Measurements from ENCODE around the gene HIRIP3.

HIRIP3 gene

DNA sequence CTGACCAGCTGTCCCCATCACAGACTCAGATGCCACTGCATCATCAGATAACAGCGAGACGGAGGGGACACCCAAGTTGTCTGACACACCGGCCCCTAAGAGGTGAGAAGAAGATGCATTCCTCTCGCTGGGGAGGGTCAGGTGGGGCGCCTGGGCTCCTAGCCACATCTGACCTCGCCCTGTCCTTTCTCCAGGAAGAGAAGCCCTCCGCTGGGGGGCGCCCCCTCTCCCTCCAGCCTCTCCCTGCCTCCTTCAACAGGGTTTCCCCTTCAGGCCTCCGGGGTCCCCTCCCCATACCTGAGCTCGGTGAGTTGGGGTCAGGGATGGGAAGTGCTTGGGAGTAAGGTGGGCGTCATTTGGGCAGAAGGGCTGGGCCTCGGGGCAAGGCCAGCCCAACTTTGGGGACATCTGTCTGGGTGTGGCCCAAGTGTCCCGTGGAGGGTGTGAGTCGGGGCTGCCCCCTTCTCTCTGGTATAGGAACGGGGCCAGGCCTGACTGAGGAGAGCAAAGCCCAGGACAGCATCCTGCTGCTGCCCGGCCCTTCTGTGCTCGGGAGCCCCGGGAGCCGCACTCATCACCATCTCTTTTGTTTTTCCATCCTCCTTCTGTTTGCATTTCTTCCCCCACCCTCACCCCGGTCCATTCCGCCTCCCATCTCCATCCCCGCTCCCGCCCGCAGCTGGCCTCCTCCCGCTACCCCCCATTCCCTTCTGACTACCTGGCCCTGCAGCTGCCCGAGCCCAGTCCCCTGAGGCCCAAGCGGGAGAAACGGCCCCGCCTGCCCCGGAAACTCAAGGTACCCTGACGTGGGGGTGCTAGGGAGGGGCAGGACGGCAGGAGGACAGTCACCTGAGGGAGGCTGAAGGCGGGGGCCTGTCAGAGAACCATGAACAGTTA is 5.6 kb upstream of the HIRIP3 start:
- DNase-seq (ENCODE audit: insufficient read length, low spot score) (no peak), FAIRE-seq (no peak)

DNA sequence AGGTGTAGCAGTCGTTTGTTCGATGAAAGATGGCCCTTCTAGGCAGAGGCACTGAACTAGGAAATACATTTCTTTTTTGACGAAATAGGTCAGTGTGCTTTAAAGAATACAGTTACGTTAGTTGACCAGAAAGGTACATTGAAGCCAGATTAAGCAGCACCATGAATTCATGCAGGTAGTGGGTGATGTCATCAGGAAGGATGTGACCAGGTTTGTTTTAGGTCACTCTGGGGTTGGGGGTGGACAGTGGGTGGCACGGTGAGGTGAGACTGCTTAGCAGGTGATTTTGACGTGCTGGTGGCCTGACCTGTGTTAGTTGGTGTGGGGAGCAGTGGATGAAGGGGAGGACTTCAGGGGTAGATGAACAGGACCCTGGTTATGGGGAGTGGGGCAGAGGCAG is 4.2 kb upstream of the HIRIP3 start:
- no peak for FAIRE-seq
- no peak for DNase-seq (ENCODE audit: insufficient read length, low spot score)

GRCh38 chr16:29996766-29997250 is 1.4 kb upstream of the HIRIP3 start:
- no peak for FAIRE-seq
- no peak for DNase-seq (ENCODE audit: insufficient read length, low spot score)

GRCh38 chr16:29995911-29996765 is 721 bp upstream of the HIRIP3 start, which contains the start of gene INO80E:
Gene INO80E (plus strand): TSS chr16:29996241. CDS start chr16:29996311, 70 bp downstream.
- peak; percentile 95 for FAIRE-seq
- peak; percentile 99 for DNase-seq (ENCODE audit: insufficient read length, low spot score)

- DNase-seq (ENCODE audit: insufficient read length, low spot score) (no peak), FAIRE-seq (no peak)
These were observed 655 bp downstream of the HIRIP3 start for GRCh38 chr16:29994600-29995323.

DNA sequence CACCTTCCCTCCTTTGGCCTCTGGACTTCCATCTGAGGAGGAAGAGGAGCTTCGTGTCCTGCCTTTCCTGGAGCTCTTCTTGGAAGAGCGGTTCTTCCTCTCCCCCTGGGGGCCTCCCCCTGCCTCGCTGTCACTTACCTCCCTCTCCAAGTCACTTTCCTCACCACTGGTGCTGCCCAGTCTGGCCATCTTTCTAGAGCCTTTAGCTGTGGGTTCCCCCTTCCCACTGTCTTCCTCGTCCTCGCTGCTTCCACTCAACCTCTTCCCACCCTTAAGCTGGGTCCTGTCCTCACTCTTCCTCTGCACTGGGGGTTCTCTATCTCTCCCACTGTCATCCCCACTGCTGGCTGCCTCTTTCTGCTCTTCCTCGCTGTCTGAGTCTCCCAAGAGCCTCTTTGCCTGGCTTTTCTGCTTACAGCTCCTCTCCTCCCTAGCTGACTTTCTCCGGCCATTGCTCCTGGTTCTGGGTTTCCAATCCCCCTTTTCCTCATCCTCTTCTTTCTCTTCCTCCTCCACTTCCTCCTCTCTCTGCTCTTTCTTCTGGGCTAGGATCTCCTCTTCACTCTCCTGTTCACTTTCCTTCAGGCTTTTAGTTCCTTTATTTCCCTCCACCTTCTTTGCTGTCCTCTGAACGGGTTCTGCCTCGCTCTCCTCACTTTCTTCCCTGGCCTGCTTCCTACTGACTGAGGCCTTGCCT is 1.4 kb downstream of the HIRIP3 start:
- DNase-seq (ENCODE audit: insufficient read length, low spot score), result no peak
- FAIRE-seq, result no peak

- FAIRE-seq (no peak), DNase-seq (ENCODE audit: insufficient read length, low spot score) (no peak)
These were observed 2.1 kb downstream of the HIRIP3 start for GRCh38 chr16:29993191-29993902.

DNA sequence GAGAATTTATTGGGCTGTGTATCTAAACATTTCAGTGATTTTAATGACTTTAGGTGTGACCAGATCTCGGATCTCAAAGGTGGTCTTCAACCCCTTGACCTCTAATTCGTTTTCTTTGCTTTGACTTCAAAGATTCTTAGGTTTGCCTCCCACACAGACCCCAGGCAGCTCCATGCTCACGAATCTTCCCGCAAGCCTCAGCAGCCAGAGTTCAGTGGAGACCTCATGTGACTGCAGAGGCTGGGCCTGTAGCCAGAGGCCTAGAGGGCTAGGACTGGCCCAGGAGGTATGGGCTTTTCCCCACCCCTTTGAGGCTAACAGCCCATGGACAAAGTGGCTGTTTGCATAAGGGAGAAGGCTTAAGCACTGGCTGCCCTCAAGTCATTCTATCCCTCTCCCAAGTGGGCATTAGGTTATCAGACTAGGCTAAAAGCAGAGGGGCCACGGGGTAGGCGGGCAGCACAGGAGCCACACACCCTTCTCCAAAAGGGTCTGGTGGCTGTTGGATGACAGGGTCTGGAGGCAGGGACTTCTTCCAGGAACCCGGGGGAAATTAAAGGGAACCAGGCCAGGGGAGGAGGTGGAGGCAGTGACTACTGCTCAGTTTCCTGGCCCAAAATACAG is 3.0 kb downstream of the HIRIP3 start:
- no peak for FAIRE-seq

DNA sequence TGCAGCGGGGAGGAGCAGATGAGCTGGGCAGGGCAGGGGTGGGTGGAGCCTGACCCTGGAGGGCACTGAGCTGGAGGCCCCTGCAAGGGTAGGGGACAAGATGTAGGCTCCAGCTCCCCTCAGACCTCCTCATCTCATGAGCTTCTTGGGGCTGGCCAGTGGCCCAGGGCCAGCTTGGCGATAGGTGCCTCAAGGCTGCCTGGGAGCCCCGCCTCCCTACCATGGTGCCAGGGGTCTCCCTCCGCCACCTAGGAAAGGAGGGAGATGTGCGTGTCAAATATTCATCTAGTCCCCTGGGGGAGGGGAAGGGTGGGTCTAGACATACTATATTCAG is 3.9 kb downstream of the HIRIP3 start:
- DNase-seq (ENCODE audit: insufficient read length, low spot score) (no peak), FAIRE-seq (no peak)

More for the DNA sequence above, 3.0 kb downstream of the HIRIP3 start:
- no peak for DNase-seq (ENCODE audit: insufficient read length, low spot score)

GRCh38 chr16:29990883-29991570 is 4.4 kb downstream of the HIRIP3 start:
- FAIRE-seq (no peak), DNase-seq (ENCODE audit: insufficient read length, low spot score) (no peak)

GRCh38 chr16:29990034-29990433 is 5.4 kb downstream of the HIRIP3 start:
- DNase-seq (ENCODE audit: insufficient read length, low spot score) (no peak), FAIRE-seq (no peak)

DNA sequence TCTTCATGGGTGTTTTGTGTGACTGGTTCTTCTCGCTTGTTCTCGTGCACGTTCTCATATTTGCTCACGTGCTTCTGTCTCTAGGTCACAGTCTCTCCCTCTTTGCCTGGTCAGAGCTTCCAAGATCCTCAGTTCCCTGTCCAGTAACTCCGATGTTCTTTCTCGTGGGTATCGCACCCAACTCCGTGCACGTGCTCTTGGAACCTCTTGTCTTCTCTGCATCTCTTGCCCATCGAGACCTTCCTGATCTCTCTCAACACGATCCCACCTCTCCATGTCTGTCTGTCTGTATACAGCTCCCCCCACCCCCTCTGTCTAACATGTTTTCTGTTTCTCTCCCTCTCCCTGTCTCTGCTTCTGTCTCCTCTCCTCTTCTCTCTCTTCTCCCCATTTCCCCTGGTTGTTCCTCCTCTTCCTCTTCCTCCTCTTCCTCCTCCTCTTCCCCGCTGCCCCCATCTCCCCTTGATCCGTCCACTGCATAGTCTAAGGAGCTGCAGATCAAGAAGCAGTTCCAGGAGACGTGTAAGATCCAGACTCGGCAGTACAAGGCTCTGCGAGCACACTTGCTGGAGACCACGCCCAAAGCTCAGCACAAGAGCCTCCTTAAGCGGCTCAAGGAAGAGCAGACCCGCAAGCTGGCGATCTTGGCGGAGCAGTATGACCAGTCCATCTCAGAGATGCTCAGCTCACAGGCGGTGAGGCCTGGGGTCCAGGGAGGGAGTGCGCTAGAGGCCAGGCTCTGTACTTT is 6.1 kb downstream of the HIRIP3 start:
- FAIRE-seq (no peak), DNase-seq (ENCODE audit: insufficient read length, low spot score) (no peak)

- FAIRE-seq (no peak), DNase-seq (ENCODE audit: insufficient read length, low spot score) (no peak)
These were observed 6.9 kb downstream of the HIRIP3 start for GRCh38 chr16:29988346-29989075.

GRCh38 chr16:29987371-29988085 is 7.9 kb downstream of the HIRIP3 start:
- no peak for DNase-seq (ENCODE audit: insufficient read length, low spot score)
- FAIRE-seq, result no peak

GRCh38 chr16:29986931-29987330 is 8.5 kb downstream of the HIRIP3 start:
- DNase-seq (ENCODE audit: insufficient read length, low spot score), result no peak
- no peak for FAIRE-seq

- FAIRE-seq (no peak), DNase-seq (ENCODE audit: insufficient read length, low spot score) (no peak)
These were observed 9.2 kb downstream of the HIRIP3 start for GRCh38 chr16:29986231-29986630.
